Spleen (tissue), 11 donors: Measurements from ENCODE around the gene SSBP3. TPM values are rescaled to one million over a fixed set of nuclear protein-coding genes. Genes with fewer than 3 reads are reported as not detected.
A peak's percentile ranks its signal among the peaks of the same experiment; 100 is the strongest.

Source experiments
- DNase-seq: peaks from one replicate; pipeline ENCODE4 v3.0.0-alpha.2; 2020
- H3K27ac ChIP-seq, 8 donors: fragments of 200-600 bp; sonication (generic) in 7 of 8; 1 replicate in 4 of 8; 2 replicates in 4 of 8; pipeline versions ENCODE4 v1.5.0 to v1.8.0; 2016 to 2021; ENCODE audit warnings: inconsistent platforms in 4 of 8, mild to moderate bottlenecking in 4 of 8, moderate library complexity in 1 of 8
- H3K27me3 ChIP-seq, 7 donors: fragments of 200-600 bp; sonication (generic) in 6 of 7; replicated peaks in 1 of 7; 1 replicate in 4 of 7; 2 replicates in 3 of 7; pipeline versions ENCODE4 v1.5.0 to v1.8.0; 2016 to 2021; ENCODE audit warnings: inconsistent platforms in 3 of 7, mild to moderate bottlenecking in 1 of 7
- H3K36me3 ChIP-seq, 6 donors: fragments of 200-600 bp; sonication (generic) in 5 of 6; 1 replicate in 4 of 6; 2 replicates in 2 of 6; pipeline versions ENCODE4 v1.5.0 to v1.8.0; 2016 to 2021; ENCODE audit warnings: inconsistent platforms in 2 of 6
- H3K4me1 ChIP-seq, 6 donors: fragments of 200-600 bp; sonication (generic) in 5 of 6; 1 replicate in 3 of 6; 2 replicates in 3 of 6; pipeline versions ENCODE4 v1.5.0 to v1.8.0; 2016 to 2021; ENCODE audit warnings: inconsistent platforms in 3 of 6
- H3K4me3 ChIP-seq, 8 donors: fragments of 200-600 bp; sonication (generic) in 7 of 8; 1 replicate in 4 of 8; 2 replicates in 4 of 8; pipeline versions ENCODE4 v1.5.0 to v1.8.0; 2016 to 2021; ENCODE audit warnings: inconsistent platforms in 4 of 8, mild to moderate bottlenecking in 4 of 8, moderate library complexity in 2 of 8
- H3K9me3 ChIP-seq, 8 donors: fragments of 200-600 bp; sonication (generic) in 7 of 8; 1 replicate in 4 of 8; 2 replicates in 4 of 8; pipeline versions ENCODE4 v1.5.0 to v1.8.0; 2016 to 2021; ENCODE audit warnings: inconsistent platforms in 4 of 8
- CTCF ChIP-seq, 11 experiments: fragments of 200-600 bp in 7 of 11; fragments of 450-650 bp in 4 of 11; sonication (generic) in 4 of 11; IDR thresholded peaks in 8 of 11; conservative IDR thresholded peaks in 3 of 11; 1 replicate in 7 of 11; 2 replicates in 4 of 11; pipeline versions ENCODE4 v1.4.0 to v1.8.0; 2016 to 2021; ENCODE audit warnings: antibody characterized with exemption in 11 of 11, inconsistent platforms in 4 of 11, mild to moderate bottlenecking in 1 of 11
- POLR2A ChIP-seq, 3 donors: fragments of 450-650 bp; IDR thresholded peaks; one replicate each; pipeline ENCODE4 v1.5.1; 2017; ENCODE audit warnings: antibody characterized with exemption in 3 of 3, mild to moderate bottlenecking in 1 of 3
- POLR2AphosphoS5 ChIP-seq, 3 donors: sonication (generic); formaldehyde crosslinking; IDR thresholded peaks; one replicate each; pipeline ENCODE4 v1.5.1; 2017; ENCODE audit warnings: antibody characterized with exemption in 3 of 3
- WGBS, 5 donors: extraction: QIAGEN DNeasy Blood & Tissue Kit in 3 of 5; methylation state at CpG; one replicate each; pipeline versions ENCODE4 v1.1.5 to v1.1.7; 2013 to 2018; 5-methylcytosine and 5-hydroxymethylcytosine counted together
- intact Hi-C: fragments of 100-400 bp; cut with DNase I; formaldehyde crosslinking; loops from one replicate; pipeline ENCODE4 v1.15.0; 2023; ENCODE audit warnings: low total_unique reads
- polyA plus RNA-seq, 3 donors: library from polyadenylated mRNA; stranded (reverse); fragments of 200-250 nt; gene quantifications; one replicate each; pipeline ENCODE4 v1.2.1, GENCODE V29; 2013
- total RNA-seq, 7 donors: library from RNA; depleted of rRNA in 3 of 7; stranded (reverse); fragments of >200 nt in 3 of 7; fragmentation: NEBNext Ultra II Directional in 4 of 7; extraction: Animal tissue kit (Norgen Biotek cat#: 25700) in 4 of 7; gene quantifications; one replicate each; pipeline versions ENCODE4 v1.1.0 to v1.2.1, GENCODE V29; 2016 to 2021
- donor health status: healthy with polysubstance abuse.
- donor health status: DM: no; HTN: no; CAD: no; lungs with moderate emphysema.
- donor health status: DM: no; HTN: no; CAD: no.
- donor health status: Bipolar disorder and iron deficiency.
- donor health status: healthy.
- donor health status: DM: no; HTN: no; CAD: no.
- donor health status: DM: yes; HTN: yes; CAD: no.

The SSBP3 gene
- total and polyA plus RNA-seq, 10 donors = 14.4 to 73.5 (median 26.3) TPM

GRCh38 chr1:54332781-54333585 is 73.2 kb downstream of the SSBP3 start:
- Histone ChIP-seq H3K27ac (peak overlapping the region in 7 of 8 donors; percentile 6 to 87 (median 65)), H3K4me1 (peaks cover 41 to 99% (median 71%) of the 10 kb centered on the region in 6 donors), H3K9me3 (no peaks in the 10 kb centered on the region), H3K4me3 (no peak overlapping the region), H3K27me3 (no peaks in the 10 kb centered on the region), H3K36me3 (no peaks in the 10 kb centered on the region)
- WGBS, 5 donors = 62 to 79% (median 71%) methylated on average over 18 to 21 of the region's 21 CpGs
- intact Hi-C loops = no loop called here
- no peak for DNase-seq
- TF ChIP-seq POLR2A (IDR thresholded peaks at IDR 0.05) = no peak
- peak in 2 of 3 donors; percentile 49 to 65 for TF ChIP-seq POLR2AphosphoS5 (IDR thresholded peaks at IDR 0.05)
- TF ChIP-seq CTCF (IDR thresholded peaks at IDR 0.05 in 8 of 11, conservative IDR thresholded peaks at IDR 0.05 in 3 of 11) = no peak

DNA sequence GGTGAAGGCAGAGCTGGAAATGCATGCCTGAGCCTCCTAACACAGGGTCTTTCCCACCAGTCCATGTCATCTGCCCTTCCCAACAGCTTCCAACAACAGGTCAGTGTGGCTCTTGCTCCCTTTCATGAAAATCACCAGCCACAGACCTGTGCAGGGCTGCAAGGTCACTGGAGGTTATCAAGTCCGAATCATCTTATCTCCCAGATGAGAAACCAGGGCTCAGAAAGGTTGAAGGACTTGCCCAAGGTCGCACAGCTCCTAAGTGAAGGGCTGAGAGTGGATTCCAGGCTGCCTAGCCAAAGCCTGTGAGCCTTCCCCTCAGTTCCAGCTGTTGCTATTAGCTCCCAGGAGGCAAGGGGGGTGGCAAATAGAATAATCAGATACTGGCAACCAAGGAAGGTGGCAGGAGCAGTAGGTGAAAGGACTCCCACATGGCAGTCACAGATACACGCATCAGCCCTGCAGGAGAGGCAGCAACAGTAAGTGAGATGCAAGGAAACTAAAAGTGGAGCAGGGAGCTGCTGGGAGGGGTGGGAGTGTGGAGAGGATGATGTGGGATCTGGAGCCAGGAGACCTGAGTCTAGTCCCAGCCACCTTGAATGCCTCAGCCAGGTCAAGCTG is 74.2 kb downstream of the SSBP3 start:
- DNase-seq = no peak
- Histone ChIP-seq H3K27me3 (no peaks in the 10 kb centered on the region), H3K36me3 (no peaks in the 10 kb centered on the region), H3K9me3 (no peaks in the 10 kb centered on the region), H3K27ac (peak overlapping the region in 6 of 8 donors; percentile 20 to 87 (median 68)), H3K4me1 (peaks cover 37 to 100% (median 74%) of the 10 kb centered on the region in 6 donors), H3K4me3 (no peak overlapping the region)
- 71 to 78% (median 76%) methylated on average over 3 of the region's 3 CpGs for WGBS, 5 donors
- intact Hi-C loops = no loop called here
- TF ChIP-seq POLR2A (IDR thresholded peaks at IDR 0.05) (no peak), POLR2AphosphoS5 (IDR thresholded peaks at IDR 0.05) (no peak), CTCF (IDR thresholded peaks at IDR 0.05 in 8 of 11, conservative IDR thresholded peaks at IDR 0.05 in 3 of 11) (no peak)

DNA sequence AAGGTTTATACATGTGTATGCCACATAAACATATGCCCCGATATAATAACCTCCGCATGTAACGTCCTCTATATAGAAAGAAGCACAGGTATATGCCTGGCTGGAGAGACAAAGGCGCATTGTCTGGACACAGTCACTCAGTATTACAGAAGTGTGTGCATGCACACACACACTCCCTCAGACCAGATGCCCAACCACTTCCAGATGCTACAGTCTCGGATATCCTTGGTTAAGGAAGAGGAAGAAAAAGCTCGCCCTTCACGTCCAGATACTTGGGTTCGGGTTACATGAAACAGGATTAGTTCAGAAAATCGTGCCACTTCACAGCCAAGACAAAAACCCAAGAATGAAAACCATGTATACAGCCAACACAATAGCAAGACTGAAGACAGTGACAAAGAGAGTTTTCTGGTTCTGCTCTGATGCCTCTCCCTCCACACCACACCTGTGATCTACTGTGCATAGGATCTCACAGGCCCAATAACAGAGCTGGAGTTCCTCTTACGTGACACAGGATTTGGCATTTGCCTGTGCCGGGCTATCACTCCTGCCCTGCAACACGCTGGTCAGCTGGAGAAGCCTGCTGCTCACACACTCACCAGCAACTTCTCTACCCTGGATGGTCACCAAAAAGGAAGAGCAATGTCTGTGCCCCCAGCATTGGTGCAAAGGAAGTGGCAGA is 75.0 kb downstream of the SSBP3 start:
- H3K4me1 ChIP-seq = peaks cover 38 to 100% (median 71%) of the 10 kb centered on the region in 6 donors
- no peaks in the 10 kb centered on the region for H3K9me3 ChIP-seq
- no peak for TF ChIP-seq POLR2AphosphoS5 (IDR thresholded peaks at IDR 0.05)
- TF ChIP-seq CTCF (IDR thresholded peaks at IDR 0.05 in 8 of 11, conservative IDR thresholded peaks at IDR 0.05 in 3 of 11) = no peak
- no peak for TF ChIP-seq POLR2A (IDR thresholded peaks at IDR 0.05)
- no peaks in the 10 kb centered on the region for H3K27me3 ChIP-seq
- no peaks in the 10 kb centered on the region for H3K36me3 ChIP-seq
- intact Hi-C loops = no loop called here
- H3K4me3 ChIP-seq = no peak overlapping the region
- H3K27ac ChIP-seq = peak overlapping the region in 5 of 8 donors; percentile 4 to 87 (median 65)
- no peak for DNase-seq
- WGBS, 5 donors = 49 to 75% (median 55%) methylated on average over 12 of the region's 12 CpGs
